Measurements from ENCODE around the gene PTF1A. TPM values are rescaled to one million over a fixed set of nuclear protein-coding genes. Genes with fewer than 3 reads are reported as not detected.

The PTF1A gene, protein sequence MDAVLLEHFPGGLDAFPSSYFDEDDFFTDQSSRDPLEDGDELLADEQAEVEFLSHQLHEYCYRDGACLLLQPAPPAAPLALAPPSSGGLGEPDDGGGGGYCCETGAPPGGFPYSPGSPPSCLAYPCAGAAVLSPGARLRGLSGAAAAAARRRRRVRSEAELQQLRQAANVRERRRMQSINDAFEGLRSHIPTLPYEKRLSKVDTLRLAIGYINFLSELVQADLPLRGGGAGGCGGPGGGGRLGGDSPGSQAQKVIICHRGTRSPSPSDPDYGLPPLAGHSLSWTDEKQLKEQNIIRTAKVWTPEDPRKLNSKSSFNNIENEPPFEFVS
- total RNA-seq (2014; rRNA removed; shearing (Covaris generic)) = not detected in 2 replicates
- not detected in 2 replicates for total RNA-seq (2022)
- Bru-seq, nascent RNA = not detected
- not detected for BruChase-seq, experiment 1, labeled RNA remaining after a 6-hour chase
- BruChase-seq, experiment 2, labeled RNA remaining after a 2-hour chase = not detected
- long read RNA-seq = 0 reads

DNA sequence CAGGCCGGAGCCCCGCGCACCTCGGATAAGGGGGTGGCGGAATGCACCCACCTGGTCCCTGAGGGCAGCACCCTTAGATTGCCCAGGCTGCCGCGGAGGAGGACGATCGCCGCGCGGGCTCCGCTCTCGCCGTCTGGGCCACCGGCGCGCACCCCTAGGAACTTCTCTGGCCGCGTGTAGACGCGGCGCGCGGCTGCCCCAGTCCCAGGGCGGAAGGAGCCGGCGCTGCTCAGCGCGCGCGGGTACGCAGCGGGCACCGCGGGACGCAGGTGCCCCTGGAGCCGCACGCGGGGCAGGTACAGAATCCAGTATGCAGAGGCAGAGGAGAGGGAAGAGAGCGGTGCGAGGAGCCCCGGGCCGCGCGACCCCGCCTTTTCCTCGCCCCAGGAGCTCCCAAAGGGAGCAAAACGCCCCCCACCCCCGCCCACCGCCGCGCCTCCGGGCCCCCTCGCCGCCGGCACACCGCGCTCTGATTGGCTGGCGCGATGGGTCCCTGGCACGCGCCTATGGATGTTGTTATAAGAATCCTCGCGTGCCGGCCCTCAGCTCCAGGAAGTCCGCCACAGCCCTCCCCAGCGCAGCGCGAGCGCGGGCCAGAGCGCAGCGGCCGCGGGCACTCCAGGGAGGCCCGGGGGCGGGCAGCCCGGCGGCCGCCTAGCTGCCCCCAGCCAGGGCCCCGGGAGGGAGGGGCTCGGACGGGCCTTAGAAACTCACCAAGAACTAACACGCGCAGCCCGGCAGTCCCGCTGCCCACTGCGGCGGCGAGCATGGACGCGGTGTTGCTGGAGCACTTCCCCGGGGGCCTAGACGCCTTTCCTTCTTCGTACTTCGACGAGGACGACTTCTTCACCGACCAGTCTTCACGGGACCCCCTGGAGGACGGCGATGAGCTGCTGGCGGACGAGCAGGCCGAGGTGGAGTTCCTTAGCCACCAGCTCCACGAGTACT lies at the start of gene PTF1A:
PTF1A (plus strand) TSS at position 549 of the 948 bp plus-strand sequence; CDS start at position 768, 219 bp downstream.
- Histone ChIP-seq H4K20me1 (ENCODE audit: insufficient read depth, low read length) (no peaks in the 10 kb centered on the region), H2AFZ (ENCODE audit: low read length) (no peak within 1 kb of the TSS), H3K9me3 (ENCODE audit: low read length) (no peaks in the 10 kb centered on the region), H3K4me3 (ENCODE audit: low read depth, low read length, poor library complexity, severe bottlenecking) (no peak within 1 kb of the TSS), H3K36me3 (ENCODE audit: insufficient read depth, low read length) (no peaks in the 10 kb centered on the region), H3K4me2 (ENCODE audit: low read length) (no peak within 1 kb of the TSS), H3K9me2 (ENCODE audit: insufficient read depth, low read length) (no peaks in the 10 kb centered on the region), H3K4me1 (ENCODE audit: insufficient read depth, low read length, poor library complexity, severe bottlenecking) (no peaks in the 10 kb centered on the region), H3K79me2 (ENCODE audit: insufficient read depth, low read depth, low read length) (no peaks in the 10 kb centered on the region), H3K27ac (ENCODE audit: low read depth, low read length, poor library complexity, severe bottlenecking) (no peak within 1 kb of the TSS)
- BruUV-seq (replicated peaks) = no TSS peak
- intact Hi-C loops (cut with micrococcal nuclease; ENCODE audit: unreplicated experiment) = no loop called here
- POLR2A ChIA-PET = no interaction called here
- DNase-seq (ENCODE audit: low spot score) = no peak
- TF ChIP-seq, protein P1, sequence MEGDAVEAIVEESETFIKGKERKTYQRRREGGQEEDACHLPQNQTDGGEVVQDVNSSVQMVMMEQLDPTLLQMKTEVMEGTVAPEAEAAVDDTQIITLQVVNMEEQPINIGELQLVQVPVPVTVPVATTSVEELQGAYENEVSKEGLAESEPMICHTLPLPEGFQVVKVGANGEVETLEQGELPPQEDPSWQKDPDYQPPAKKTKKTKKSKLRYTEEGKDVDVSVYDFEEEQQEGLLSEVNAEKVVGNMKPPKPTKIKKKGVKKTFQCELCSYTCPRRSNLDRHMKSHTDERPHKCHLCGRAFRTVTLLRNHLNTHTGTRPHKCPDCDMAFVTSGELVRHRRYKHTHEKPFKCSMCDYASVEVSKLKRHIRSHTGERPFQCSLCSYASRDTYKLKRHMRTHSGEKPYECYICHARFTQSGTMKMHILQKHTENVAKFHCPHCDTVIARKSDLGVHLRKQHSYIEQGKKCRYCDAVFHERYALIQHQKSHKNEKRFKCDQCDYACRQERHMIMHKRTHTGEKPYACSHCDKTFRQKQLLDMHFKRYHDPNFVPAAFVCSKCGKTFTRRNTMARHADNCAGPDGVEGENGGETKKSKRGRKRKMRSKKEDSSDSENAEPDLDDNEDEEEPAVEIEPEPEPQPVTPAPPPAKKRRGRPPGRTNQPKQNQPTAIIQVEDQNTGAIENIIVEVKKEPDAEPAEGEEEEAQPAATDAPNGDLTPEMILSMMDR (conservative IDR thresholded peaks at IDR 0.05; ENCODE audit: low read length) = no peak
- CTCF ChIA-PET (ENCODE audit: unreplicated experiment) = no interaction called here

DNA sequence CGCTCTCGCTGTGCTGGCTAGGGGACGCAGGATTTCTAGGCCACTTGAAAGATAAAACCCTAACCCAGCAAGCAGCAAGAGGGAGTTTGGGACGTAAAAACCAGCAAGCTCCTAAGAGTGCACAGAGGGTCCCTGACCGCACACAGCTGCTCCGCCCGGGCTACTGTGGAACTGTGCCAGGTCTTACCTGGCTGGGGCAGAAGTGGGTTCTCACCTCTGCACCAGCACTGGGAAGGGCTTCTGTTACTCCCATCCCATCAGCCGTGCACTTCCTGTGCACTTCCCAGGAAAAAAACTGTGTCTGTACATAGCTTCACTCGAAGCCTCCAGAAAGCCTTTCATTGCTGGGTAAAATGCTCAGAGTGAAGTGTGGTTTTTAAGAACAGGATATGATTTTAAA lies 45.9 kb upstream of the PTF1A start:
- H3K4me1 ChIP-seq (ENCODE audit: insufficient read depth, low read length, poor library complexity, severe bottlenecking) = no peaks in the 10 kb centered on the region
- no peaks in the 10 kb centered on the region for H3K79me2 ChIP-seq (ENCODE audit: insufficient read depth, low read depth, low read length)
- no peaks in the 10 kb centered on the region for H3K9me3 ChIP-seq (ENCODE audit: low read length)
- BruUV-seq (replicated peaks) = no TSS peak
- DNase-seq (ENCODE audit: low spot score) = no peak
- H3K36me3 ChIP-seq (ENCODE audit: insufficient read depth, low read length) = no peaks in the 10 kb centered on the region
- H3K27ac ChIP-seq (ENCODE audit: low read depth, low read length, poor library complexity, severe bottlenecking) = no peak overlapping the region
- H3K4me2 ChIP-seq (ENCODE audit: low read length) = no peak overlapping the region
- no peaks in the 10 kb centered on the region for H4K20me1 ChIP-seq (ENCODE audit: insufficient read depth, low read length)
- intact Hi-C loops (cut with micrococcal nuclease; ENCODE audit: unreplicated experiment) = no loop called here
- ChIA-PET POLR2A (interaction anchor here (0.9 kb wide), 1 partner anchor 15 kb away, joined by 3 read pairs; no protein-coding TSS in a partner anchor), CTCF (ENCODE audit: unreplicated experiment) (no interaction called here)
- H2AFZ ChIP-seq (ENCODE audit: low read length) = no peak overlapping the region
- no peak for TF ChIP-seq EZH2phosphoT487 (IDR thresholded peaks at IDR 0.05; ENCODE audit: borderline replicate concordance, low read depth, low read length)
- TF ChIP-seq, protein P1 (conservative IDR thresholded peaks at IDR 0.05; ENCODE audit: low read length) = no peak
- H3K4me3 ChIP-seq (ENCODE audit: low read depth, low read length, poor library complexity, severe bottlenecking) = no peak overlapping the region
- H3K9me2 ChIP-seq (ENCODE audit: insufficient read depth, low read length) = no peaks in the 10 kb centered on the region
